A549 (cell line): ENCODE results near the gene SMIM14. TPM values are rescaled to one million over a fixed set of nuclear protein-coding genes. Genes with fewer than 3 reads are reported as not detected.
"Not testable (repeated sequence)": the region's sequence is repeated elsewhere in the genome, so short reads cannot be mapped to it uniquely, and the experiment has no call there.

Source experiments
- ATAC-seq, 2 experiments: fragments of 200-7000 bp in 1 of 2; fragments of >200 bp in 1 of 2; cut with Nextera tagmentation in 1 of 2; cut with Tn5 transposase in 1 of 2; 3 replicates each; pipeline versions ENCODE4 v1.8.0 to v1.9.1; 2018 to 2020; ENCODE audit warnings: mild to moderate bottlenecking in 1 of 2, moderate library complexity in 1 of 2
- CTCF ChIA-PET: fragments of 300-600 bp; sonication (Branson Sonifier 250); formaldehyde crosslinking; extraction: SDS; loops from one replicate; lab custom pipeline; 2021; ENCODE audit warnings: antibody characterized with exemption, inconsistent platforms; lab: Yijun Ruan, JAX
- POLR2A ChIA-PET: fragments of 350-600 bp; formaldehyde crosslinking; extraction: SDS; loops from one replicate; lab custom pipeline; 2021; ENCODE audit warnings: antibody characterized with exemption, inconsistent platforms; lab: Yijun Ruan, JAX
- DNase-seq, 2 experiments: peaks; one replicate each; pipeline versions ENCODE4 v3.0.0 to v3.0.0-alpha.2; 2011 to 2016; ENCODE audit warnings: low read depth in 1 of 2, low spot score in 1 of 2
- FAIRE-seq: peaks from 2 replicates; lab custom pipeline; 2011; peaks lifted over from hg19 to GRCh38; lab: Jason Lieb, UNC
- H3K27ac ChIP-seq, 2 experiments: fragments of >200 bp; sonication (Bioruptor Twin); formaldehyde crosslinking; 3 replicates each; pipeline ENCODE4 v1.5.1; 2016 to 2017
- H3K4me1 ChIP-seq: fragments of >200 bp; sonication (Bioruptor Twin); formaldehyde crosslinking; 3 replicates; pipeline ENCODE4 v1.6.1; 2016
- H3K4me2 ChIP-seq: fragments of >200 bp; sonication (Bioruptor Twin); formaldehyde crosslinking; 3 replicates; pipeline ENCODE4 v1.6.1; 2016
- H3K4me3 ChIP-seq: fragments of >200 bp; sonication (Bioruptor Twin); formaldehyde crosslinking; 3 replicates; pipeline ENCODE4 v1.5.1; 2016
- H3K9me3 ChIP-seq: fragments of >200 bp; sonication (Bioruptor Twin); formaldehyde crosslinking; 3 replicates; pipeline ENCODE4 v1.6.1; 2016
- CBX8 ChIP-seq: fragments of 200-600 bp; sonication (generic); IDR thresholded peaks from 2 replicates; pipeline ENCODE4 v1.6.1; 2016
- CEBPB ChIP-seq, 2 experiments: fragments of >200 bp in 1 of 2; sonication (Bioruptor Twin) in 1 of 2; formaldehyde crosslinking in 1 of 2; IDR thresholded peaks; 2 replicates each; pipeline ENCODE4 v1.6.1; 2012 to 2016
- CHD4 ChIP-seq: fragments of 200-600 bp; sonication (generic); IDR thresholded peaks from 2 replicates; pipeline ENCODE4 v1.6.1; 2016; ENCODE audit warnings: antibody characterized with exemption, mild to moderate bottlenecking, borderline replicate concordance
- FOSL2 ChIP-seq, 2 experiments: fragments of 450-650 bp in 1 of 2; fragments of >200 bp in 1 of 2; sonication (Bioruptor Twin) in 1 of 2; formaldehyde crosslinking; IDR thresholded peaks; 2 replicates each; pipeline versions ENCODE4 v1.5.0 to v1.6.1; 2016 to 2020; ENCODE audit warnings: mild to moderate bottlenecking in 1 of 2, moderate library complexity in 1 of 2
- GATA3 ChIP-seq: IDR thresholded peaks from 2 replicates; pipeline ENCODE4 v1.6.1; 2012; ENCODE audit warnings: borderline replicate concordance
- HMGXB4 ChIP-seq: fragments of 250-450 bp; sonication (Bioruptor Pico); IDR thresholded peaks from 2 replicates; pipeline ENCODE4 v1.5.0; 2021; ENCODE audit warnings: mild to moderate bottlenecking, moderate library complexity, borderline replicate concordance
- JUNB ChIP-seq: fragments of >200 bp; sonication (Bioruptor Twin); formaldehyde crosslinking; IDR thresholded peaks from 2 replicates; pipeline ENCODE4 v1.6.1; 2016
- MAFK ChIP-seq: fragments of 450-650 bp; IDR thresholded peaks from 2 replicates; pipeline ENCODE4 v1.6.1; 2014; ENCODE audit not compliant: partially characterized antibody
- NPAS2 ChIP-seq: fragments of 250-450 bp; sonication (Bioruptor Pico); IDR thresholded peaks from 2 replicates; pipeline ENCODE4 v1.8.0; 2022; ENCODE audit warnings: mild to moderate bottlenecking, moderate library complexity, borderline replicate concordance
- RNF2 ChIP-seq: fragments of 200-600 bp; sonication (generic); IDR thresholded peaks from 2 replicates; pipeline ENCODE4 v1.6.1; 2016; ENCODE audit warnings: low read depth, mild to moderate bottlenecking, antibody characterized with exemption, moderate library complexity, borderline replicate concordance
- TFCP2L1 ChIP-seq: fragments of 250-450 bp; sonication (Bioruptor Pico); IDR thresholded peaks from 2 replicates; pipeline ENCODE4 v1.5.0; 2021; ENCODE audit warnings: mild to moderate bottlenecking
- ZFP36 ChIP-seq: fragments of 450-650 bp; IDR thresholded peaks from 2 replicates; pipeline ENCODE4 v1.6.1; 2014; ENCODE audit warnings: borderline replicate concordance; ENCODE audit not compliant: partially characterized antibody
- ZNF302 ChIP-seq: fragments of 250-450 bp; sonication (Bioruptor Pico); IDR thresholded peaks from 2 replicates; pipeline ENCODE4 v1.9.0; 2021; ENCODE audit warnings: inconsistent platforms, mild to moderate bottlenecking, moderate library complexity
- WGBS: methylation state at CpG from one replicate; pipeline ENCODE4 v1.1.6; 2017; ENCODE audit errors: missing lambda C conversion rate; 5-methylcytosine and 5-hydroxymethylcytosine counted together
- polyA plus RNA-seq, 4 experiments: library from polyadenylated mRNA; depleted of rRNA in 3 of 4; stranded (reverse); fragments of >200 nt; fragmentation: RNase III in 1 of 4; extraction: RNeasy Plus Mini Kit Qiagen cat#74134 plus additional on column Dnase treatment in 1 of 4; gene quantifications; 2 replicates in 3 of 4; 3 replicates in 1 of 4; pipeline ENCODE4 v1.2.3, GENCODE V29; 2011 to 2017
- TF ChIP-seq, protein P1 (sequence below): IDR thresholded peaks from 2 replicates; pipeline ENCODE4 v1.6.1; 2012; ENCODE audit warnings: low read depth, borderline replicate concordance

The SMIM14 gene
- polyA plus RNA-seq, 2 of the 4 experiments (the other 2 are of a cell fraction), result 20.5 to 81.3 TPM

DNA sequence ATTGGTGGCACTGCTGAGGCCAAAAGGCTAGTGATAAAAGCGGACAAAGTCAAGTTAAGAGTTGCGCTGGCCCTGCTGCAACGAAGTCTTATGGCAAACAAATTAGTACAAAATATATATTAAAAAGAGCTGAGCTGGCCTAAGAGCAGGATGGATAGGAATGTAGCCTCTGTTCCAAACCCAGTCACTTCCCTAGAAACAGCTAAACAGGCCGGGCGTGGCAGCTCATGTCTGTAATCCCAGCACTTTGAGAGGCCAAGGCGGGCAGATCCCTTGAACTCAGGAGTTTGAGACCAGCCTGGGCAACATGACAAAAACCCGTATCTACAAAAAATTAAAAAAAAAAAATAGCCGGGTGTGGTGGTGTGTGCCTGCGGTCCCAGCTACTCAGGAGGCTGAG lies 79.0 kb downstream of the SMIM14 start:
- Histone ChIP-seq H3K9me3 (no peaks in the 10 kb centered on the region), H3K4me3 (no peak overlapping the region), H3K4me2 (no peak overlapping the region), H3K4me1 (peaks cover 25% of the 10 kb centered on the region), H3K27ac (peak overlapping the region in 1 of 2 experiments; percentile 75; a peak in 3 of 6 replicates)
- ChIA-PET POLR2A (interaction anchor here (0.6 to 2.1 kb wide), 2 partner anchors 9 to 32 kb away, joined by 4 to 16 read pairs; partner anchors contain the start of gene UGDH), CTCF (interaction anchor here (0.7 kb wide), 1 partner anchor 11 kb away, joined by 3 read pairs; no protein-coding TSS in a partner anchor)
- FAIRE-seq, result no peak
- 81% methylated on average over 9 of the region's 9 CpGs for WGBS
- peak in 1 of 2 experiments; percentile 18 for DNase-seq
- ATAC-seq, result peak in 1 of 2 experiments; percentile 44; a peak in 2 of 6 replicates
- TF ChIP-seq HMGXB4 (no peak), RNF2 (no peak), CBX8 (no peak), NPAS2 (no peak), ZFP36 (no peak), ZNF302 (no peak), JUNB (no peak)

GRCh38 chr4:39555472-39555871 lies 83.2 kb downstream of the SMIM14 start:
- DNase-seq, result no peak
- ChIA-PET CTCF (no interaction called here), POLR2A (interaction anchor here (1.0 to 1.1 kb wide), 2 partner anchors 14 to 83 kb away, joined by 3 to 5 read pairs; partner anchors contain the start of gene SMIM14)
- TF ChIP-seq JUNB (no peak), CEBPB (IDR thresholded peaks at IDR 0.05) (no peak), MAFK (peak; percentile 51)
- Histone ChIP-seq H3K9me3 (no peaks in the 10 kb centered on the region), H3K27ac (peak overlapping the region in 1 of 2 experiments; percentile 48; a peak in 1 of 6 replicates), H3K4me2 (no peak overlapping the region), H3K4me1 (peaks cover 31% of the 10 kb centered on the region), H3K4me3 (no peak overlapping the region)
- WGBS, result 93% methylated on average over 3 of the region's 3 CpGs
- no peak for ATAC-seq
- FAIRE-seq, result no peak

DNA sequence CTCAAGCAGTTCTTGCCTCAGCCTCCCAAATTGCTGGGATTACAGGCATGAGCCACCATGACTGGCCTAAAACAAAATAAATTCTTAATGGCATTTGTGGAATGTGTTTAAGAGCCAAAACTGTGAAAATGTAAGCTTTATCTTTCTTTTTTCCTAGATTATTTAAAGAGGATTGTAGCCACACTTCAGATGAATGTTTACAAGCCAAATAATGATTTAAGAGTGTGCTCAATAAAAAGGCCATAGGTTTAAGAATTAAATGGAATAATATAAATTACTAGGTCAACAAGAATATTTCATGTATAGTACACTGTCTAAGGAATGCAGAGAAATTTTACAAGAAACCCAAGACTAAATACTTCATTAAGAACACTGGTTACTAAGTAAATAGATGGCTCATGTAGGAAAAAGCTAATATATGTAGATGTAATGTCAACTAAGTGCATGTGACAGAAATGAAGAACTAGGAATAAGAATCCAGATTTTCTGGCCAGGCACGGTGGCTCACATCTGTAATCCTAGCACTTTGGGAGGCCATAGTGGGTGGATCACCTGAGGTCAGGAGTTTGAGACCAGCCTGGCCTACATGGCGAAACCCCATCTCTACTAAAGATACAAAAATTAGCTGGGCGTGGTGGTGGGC lies 90.1 kb downstream of the SMIM14 start:
- FAIRE-seq (no peak), DNase-seq (no peak), ATAC-seq (peak in 1 of 2 experiments; percentile 44; a peak in 3 of 6 replicates)
- Histone ChIP-seq H3K4me1 (peaks cover 58% of the 10 kb centered on the region), H3K9me3 (no peaks in the 10 kb centered on the region), H3K27ac (peak overlapping the region in 1 of 2 experiments; percentile 73; a peak in 4 of 6 replicates), H3K4me3 (no peak overlapping the region), H3K4me2 (peak overlapping the region; percentile 16; the same call in 2 of the 3 replicates)
- no peak for TF ChIP-seq TFCP2L1 (CRISPR knock-in tag)
- TF ChIP-seq GATA3, result peak; percentile 55; the same call in 1 of the 2 replicates
- WGBS, result 69% methylated on average over 3 of the region's 3 CpGs
- POLR2A ChIA-PET, result no interaction called here
- CTCF ChIA-PET, result interaction anchor here (0.8 kb wide), 2 partner anchors 80 to 146 kb away, joined by 3 to 4 read pairs; no protein-coding TSS in a partner anchor

- H3K9me3 ChIP-seq, result no peaks in the 10 kb centered on the region
- no peak for ATAC-seq
- peak overlapping the region; percentile 84 for H3K4me2 ChIP-seq
- CTCF ChIA-PET, result interaction anchor here (2.2 kb wide), 1 partner anchor 75 kb away, joined by 4 read pairs; no protein-coding TSS in a partner anchor
- 0% methylated on average over 1 of the region's 1 CpG for WGBS
- no peak overlapping the region for H3K4me3 ChIP-seq
- POLR2A ChIA-PET, result no interaction called here
- FAIRE-seq, result no peak
- peaks cover 89% of the 10 kb centered on the region for H3K4me1 ChIP-seq
- DNase-seq, result no peak
- peak overlapping the region; percentile 79 to 90 for H3K27ac ChIP-seq
- no peak for TF ChIP-seq CHD4
- TF ChIP-seq FOSL2 (IDR thresholded peaks at IDR 0.05), result no peak
- TF ChIP-seq FOSL2 (CRISPR knock-in tag; IDR thresholded peaks at IDR 0.05), result no peak
- TF ChIP-seq, protein P1, sequence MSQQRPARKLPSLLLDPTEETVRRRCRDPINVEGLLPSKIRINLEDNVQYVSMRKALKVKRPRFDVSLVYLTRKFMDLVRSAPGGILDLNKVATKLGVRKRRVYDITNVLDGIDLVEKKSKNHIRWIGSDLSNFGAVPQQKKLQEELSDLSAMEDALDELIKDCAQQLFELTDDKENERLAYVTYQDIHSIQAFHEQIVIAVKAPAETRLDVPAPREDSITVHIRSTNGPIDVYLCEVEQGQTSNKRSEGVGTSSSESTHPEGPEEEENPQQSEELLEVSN, result no peak
- no peak for TF ChIP-seq JUNB
Measured at GRCh38 chr4:39544580-39545315, 93.9 kb downstream of the SMIM14 start.

GRCh38 chr4:39544080-39544479 lies 94.6 kb downstream of the SMIM14 start:
- CTCF ChIA-PET, result interaction anchor here (2.2 kb wide), 1 partner anchor 75 kb away, joined by 4 read pairs; no protein-coding TSS in a partner anchor
- POLR2A ChIA-PET, H3K4me3 ChIP-seq, ATAC-seq, DNase-seq, H3K9me3 ChIP-seq, FAIRE-seq: not testable (repeated sequence)
- peaks cover 91% of the 10 kb centered on the region for H3K4me1 ChIP-seq
- 66% methylated on average over 2 of the region's 4 CpGs for WGBS
- H3K27ac ChIP-seq, result peak overlapping the region; percentile 79 to 90
- peak overlapping the region; percentile 84 for H3K4me2 ChIP-seq
